Suppressor macrophage treated with lipopolysaccharide for 1 hour (primary cell): ENCODE measurements around the gene GM2A.

Experiments
- DNase-seq, 3 donors: peaks; one replicate each; pipeline ENCODE4 v3.0.0-alpha.2; 2020 to 2022

GM2A gene

DNA sequence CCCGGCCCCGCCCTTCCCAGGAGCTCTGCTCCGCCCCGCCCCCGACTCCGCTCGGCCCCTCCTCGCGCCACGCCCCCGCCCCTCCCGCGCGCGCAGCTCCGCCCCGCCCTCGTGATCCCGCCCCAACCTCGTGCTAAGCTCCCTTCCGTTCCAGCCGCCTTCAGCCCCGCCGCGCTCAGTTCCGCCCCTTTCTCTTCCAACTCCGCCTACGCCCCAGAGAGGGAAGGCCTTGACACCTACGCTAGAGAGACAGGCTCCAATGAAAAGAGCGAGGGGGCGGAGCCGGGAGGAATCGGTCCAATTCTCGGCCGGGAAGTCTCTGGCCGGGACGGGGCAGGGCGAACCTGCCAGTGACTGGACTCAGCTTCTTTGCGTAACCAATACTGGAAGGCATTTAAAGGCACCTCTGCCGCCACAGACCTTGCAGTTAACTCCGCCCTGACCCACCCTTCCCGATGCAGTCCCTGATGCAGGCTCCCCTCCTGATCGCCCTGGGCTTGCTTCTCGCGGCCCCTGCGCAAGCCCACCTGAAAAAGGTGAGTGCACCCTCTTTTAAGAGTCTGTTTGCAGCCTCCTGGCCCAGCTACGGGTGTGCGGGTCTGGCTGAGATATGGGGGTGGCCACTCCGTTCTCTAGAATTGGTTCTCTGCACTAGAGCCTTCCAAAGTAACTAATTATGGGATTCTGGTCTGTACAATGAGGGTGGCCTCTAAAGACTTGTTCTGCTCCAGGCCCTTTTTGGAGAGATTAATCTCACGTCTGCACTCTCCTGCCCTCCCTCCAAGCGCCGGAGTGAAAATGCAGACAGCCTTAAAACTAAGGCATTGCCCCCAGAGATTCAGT is at the start of gene GM2A:
Gene GM2A, plus strand, starts transcription at position 424 of the 843 bp plus-strand sequence. Its CDS starts 32 bp downstream, at position 456.
- peak; percentile 100 for DNase-seq

DNA sequence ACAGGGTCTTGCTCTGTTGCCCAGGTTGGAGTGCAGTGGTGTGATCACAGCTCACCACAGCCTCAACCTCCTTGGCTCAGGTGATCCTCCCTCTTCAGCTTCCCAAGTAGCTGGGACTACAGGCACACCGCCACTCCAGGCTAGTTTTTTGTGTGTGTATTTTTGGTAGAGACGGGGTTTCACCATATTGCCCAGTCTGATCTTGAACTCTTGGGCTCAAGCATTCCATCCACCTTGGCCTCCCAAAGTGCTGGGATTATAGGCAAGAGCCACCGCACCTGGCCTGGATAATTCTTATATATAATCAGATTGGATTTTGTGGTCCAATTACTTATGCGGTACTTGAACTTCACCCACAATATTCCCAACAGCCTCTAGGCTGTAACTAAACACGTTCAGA is 48.9 kb upstream of the GM2A start:
- no peak for DNase-seq

DNA sequence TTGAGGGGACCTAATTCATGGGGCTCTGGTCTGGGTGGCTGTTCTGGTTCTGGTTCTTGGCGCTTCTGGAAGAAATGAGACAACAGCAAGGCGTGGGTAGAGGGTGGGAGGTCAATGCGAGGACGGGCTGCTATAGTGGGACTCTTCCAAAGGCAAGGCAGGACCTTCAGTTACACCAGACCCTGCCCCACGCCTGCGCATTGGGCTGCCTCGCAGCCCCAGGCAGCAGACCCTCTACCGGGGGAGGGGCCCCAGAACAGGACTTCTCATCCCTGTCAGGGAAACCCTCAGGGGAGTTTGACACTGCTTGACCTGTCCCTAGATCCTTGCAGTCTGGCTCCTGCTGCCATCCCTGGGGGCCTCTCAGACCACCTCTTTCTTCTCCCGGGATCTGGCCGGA is 47.6 kb upstream of the GM2A start:
- no peak for DNase-seq

DNA sequence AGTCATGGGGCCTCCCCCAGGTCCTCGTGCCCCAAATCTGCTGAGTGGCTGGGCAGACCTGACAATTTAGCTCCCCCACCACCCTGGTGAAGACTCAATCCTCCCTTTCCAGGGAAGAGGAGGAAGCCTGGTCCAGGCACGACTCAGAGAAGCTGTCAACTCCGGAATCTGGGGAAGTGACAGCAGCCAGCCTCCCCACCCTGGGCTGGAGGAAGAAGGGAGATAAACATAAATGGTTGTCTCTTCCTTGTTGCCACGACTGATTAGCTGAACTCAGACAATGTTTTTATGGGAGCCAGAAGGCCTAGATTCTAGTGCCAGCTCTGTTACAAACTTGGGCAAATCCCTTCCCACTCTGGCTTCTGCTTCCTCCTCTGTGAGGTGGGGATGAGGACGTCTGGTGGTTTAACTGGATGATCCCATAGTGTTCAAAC is 44.5 kb upstream of the GM2A start:
- peak; percentile 79 to 80 (median 79) for DNase-seq

DNA sequence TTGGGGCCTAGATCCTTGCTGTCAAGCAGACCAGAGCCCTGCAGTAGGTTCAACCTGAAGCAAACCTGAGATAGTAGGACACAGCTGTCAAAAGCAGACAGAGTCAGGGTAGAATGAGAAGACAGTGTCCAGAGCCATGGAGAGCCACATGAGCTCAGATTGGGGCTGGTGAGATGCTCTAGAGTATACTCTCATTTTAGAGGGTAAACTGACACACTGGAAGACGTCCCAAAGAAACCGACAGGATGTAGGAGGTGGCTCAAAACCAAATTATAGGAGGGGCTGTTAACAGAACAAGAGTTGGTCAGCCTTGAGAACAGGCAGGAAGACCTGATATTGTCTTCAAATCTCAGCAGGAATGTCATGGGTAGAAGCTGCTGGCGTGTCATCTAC is 40.6 kb upstream of the GM2A start:
- no peak for DNase-seq

DNA sequence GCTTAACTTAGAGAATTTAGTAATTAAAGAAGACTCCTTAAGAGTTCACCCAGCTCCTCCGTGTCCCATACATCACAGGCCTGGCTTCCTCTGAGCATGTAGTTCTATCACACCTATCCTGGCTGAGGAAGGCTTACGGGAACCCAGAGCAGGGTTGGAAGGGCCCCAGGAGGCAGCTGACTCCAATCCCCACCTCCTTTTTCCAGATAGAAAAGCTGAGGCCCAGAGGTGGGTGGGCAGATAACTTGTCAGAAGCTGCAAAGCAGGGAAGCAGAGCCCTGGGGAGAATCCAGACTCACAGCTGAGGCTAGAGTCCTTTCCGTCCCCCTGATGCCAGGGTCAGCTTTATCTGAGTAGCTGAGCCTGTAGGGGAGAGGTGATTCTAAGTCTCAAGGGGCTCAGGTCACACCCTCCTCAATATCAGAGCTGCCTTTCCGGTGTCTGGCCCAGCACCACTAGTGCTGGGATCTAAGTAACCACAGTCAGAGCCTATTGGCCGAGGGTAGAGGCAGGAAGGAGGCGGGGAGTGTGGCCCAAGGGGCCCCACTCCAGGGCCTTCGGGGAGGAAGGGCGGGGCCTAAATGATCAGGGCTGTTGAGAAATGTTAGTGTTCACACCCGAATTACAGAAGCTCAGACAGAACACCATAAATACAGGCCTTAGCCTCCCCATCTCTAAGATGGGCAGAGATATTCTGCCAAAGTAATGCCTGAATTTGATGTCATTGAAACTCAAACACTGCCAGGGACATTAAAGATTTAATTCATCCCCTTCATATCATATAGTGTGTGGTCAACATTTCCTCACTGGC is 39.0 kb upstream of the GM2A start:
- DNase-seq = peak; percentile 82 to 90 (median 85)

DNA sequence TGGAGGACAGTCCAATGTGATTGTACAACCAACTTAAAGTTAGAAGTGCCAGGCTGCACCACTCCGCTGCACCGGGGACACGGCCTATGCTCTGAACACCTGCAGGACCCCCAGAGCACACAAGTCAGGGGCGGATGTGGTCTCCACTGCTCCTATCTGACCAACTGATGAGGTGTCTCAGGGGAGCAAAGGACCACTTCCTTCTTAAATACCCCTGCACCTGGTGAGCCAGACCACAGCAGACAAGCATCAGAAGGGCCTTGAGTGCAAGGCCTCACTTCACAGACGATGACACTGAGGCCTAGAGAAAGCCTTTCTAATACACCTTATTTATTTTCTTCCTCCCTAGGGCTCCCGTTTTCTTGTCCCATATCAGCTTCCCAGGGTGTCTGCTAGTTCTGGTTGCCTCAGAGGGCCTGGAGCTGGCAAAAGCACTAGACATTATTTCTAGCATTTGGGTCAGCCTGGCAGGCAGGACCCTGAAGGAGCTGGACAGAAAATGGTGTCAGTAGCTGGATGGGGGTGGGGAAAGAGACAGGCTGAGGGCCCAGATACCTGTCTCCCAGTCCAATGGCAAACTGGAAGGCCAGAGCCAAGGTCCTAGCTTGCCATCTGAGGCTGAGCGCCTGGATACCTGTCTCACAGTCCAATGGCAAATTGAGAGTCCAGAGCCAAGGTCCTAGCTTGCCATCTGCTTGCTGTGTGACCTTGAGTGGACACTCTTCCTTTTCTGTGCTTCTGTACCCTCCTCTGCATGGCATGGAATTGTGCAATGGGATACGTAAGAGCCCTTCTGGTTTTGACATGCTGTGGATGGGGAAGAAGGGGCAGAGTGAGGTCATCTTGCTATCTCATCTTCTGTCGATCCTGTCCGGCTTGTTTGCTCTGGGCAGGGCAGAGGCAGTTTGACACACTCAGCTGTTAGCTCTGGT is 38.1 kb upstream of the GM2A start:
- DNase-seq = peak; percentile 90 to 95 (median 94)

DNA sequence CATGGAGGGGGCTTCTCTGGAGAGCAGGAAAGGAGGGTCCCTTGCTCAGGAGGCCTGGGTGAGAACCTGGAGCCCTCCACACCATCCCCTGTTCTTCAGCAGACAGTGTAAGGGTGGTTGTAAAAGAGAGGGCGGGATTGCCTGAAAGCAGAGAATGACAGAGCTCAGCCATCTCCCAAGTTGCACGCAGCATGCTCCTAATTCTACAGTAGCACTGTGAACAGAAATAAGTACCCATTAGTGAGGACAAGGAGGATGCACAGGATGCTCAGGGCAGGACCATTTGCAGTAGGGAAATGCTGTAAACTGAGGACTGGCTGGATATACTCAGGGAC is 37.5 kb upstream of the GM2A start:
- no peak for DNase-seq

DNA sequence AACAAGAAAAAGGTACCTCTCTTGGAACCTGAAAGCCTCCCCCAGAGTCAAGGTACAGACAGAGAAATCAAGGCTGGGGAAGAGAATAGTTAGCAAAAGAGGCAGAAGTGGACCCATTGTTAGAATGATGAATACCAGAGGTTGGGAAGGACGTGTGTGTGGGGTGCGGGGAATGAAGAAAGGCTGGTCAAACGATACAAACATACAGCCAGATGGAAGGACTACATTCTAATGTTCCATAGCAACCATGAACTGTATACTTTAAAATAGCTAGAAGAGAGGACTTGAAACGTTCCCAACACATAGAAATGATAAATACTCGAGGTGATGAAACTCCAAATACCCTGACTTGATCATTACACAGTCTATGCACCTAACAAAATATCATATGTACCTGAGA is 36.2 kb upstream of the GM2A start:
- DNase-seq = no peak

DNA sequence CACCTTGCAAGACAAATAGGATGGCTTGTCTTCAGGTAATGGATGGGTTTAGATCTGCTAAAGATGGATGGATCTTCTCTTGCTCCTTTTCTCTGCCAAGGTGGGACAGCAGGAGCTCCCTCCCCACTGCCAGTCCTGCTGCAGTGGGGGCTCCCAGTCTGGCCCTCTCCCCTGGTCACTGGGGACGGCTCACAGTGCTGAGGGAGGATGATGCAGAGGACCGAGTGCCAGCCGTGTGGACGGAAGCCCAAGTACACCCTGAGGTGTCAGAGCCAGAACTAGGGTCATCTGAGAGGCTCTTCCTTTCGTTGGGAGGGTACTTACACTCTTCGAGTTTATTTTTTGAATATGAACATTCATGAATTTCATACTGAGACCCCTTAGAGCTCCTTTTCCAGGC is 34.8 kb upstream of the GM2A start:
- DNase-seq = no peak

DNA sequence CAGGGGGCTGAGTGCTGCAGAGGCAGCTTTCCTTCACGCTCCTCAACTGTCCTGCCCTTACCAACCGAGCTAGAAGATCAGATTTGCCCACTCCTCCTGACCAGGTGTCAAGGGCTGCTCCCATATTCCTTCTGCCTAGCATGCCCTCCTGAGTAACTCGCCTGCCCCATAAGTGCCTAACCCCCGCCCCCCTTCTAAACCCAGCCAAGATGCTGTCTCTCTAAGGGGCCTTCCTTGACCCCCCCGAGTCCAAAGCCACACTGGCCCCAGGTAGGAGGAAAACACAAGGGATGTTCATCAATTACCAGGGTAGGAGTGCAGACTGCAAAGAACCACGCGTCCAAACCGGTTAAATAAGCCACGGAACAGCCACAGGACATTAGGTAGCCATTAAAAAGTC is 33.8 kb upstream of the GM2A start:
- DNase-seq = no peak

DNA sequence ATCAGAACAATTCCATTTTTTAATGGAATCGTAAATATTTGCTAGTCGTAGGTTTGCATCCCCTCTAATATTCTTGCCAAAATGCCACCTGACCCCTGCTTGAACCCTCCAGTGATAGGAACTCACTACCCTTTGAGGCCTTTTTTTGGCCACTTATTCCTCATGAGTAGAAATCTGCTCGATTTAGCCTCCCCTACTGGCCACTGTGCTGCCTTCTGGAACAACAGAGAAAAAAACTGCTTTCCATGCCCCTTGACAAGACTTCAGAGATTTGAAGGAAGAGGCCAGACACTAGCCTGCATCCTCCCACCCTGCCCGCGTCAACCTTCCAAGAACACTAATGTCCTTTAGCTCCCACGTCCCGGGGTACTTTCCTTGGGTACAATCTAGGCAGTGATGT is 33.2 kb upstream of the GM2A start:
- no peak for DNase-seq

DNA sequence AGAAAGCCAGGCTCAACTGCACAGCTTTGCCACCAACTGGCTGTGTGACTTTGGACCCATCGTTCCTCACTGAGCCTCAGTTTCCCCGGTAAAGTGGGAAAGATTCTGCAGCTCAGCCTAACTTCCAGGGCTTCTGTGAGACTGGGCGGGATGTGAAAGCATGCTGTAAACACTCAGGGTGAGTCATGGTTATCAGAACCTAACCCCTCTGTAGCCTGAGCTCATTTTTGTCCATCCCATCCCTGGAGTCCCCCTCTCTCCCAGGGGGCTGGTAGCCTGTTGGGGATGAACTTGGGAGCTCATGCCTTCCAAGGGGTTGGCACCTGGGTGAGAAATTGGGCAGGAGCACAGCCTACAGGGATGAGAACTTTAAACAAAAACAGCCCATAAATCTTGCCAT is 31.4 kb upstream of the GM2A start:
- DNase-seq = peak in 2 of 3 donors; percentile 21 to 29

DNA sequence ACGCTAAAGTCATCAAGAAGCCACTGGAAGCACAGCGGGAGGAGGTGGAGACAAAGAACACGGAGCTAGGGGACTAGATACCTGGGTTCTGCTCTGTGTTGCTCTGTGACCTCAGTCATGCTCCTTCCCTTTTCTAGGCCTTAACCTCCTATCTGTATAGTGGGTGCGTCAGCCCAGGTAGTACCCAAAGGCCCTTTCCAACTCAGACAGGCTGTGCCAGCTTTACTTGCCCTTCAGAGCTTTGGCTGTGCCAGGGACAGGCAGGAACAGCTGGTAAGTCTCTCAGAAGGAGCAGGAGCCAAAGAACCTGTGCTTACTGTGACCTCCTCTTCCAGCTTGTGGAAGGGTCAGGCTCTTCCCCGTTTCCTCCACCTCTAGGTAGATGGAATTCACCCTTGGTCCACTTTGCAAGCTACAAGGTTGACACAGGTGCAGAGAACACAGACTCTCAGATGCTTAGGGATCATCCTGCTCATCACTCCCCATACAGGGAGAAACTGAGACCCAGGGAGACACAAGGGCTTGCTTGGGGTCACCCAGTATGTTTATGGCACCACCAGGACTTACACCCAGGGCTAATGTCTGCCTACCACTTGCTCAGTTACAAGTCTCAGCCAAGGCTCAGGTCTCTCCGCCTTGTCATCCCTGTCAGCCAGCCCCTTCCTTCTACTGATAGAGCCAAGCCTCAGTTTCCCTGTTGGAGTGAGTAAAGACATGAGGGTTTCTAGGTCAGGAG is 30.8 kb upstream of the GM2A start:
- DNase-seq = no peak

DNA sequence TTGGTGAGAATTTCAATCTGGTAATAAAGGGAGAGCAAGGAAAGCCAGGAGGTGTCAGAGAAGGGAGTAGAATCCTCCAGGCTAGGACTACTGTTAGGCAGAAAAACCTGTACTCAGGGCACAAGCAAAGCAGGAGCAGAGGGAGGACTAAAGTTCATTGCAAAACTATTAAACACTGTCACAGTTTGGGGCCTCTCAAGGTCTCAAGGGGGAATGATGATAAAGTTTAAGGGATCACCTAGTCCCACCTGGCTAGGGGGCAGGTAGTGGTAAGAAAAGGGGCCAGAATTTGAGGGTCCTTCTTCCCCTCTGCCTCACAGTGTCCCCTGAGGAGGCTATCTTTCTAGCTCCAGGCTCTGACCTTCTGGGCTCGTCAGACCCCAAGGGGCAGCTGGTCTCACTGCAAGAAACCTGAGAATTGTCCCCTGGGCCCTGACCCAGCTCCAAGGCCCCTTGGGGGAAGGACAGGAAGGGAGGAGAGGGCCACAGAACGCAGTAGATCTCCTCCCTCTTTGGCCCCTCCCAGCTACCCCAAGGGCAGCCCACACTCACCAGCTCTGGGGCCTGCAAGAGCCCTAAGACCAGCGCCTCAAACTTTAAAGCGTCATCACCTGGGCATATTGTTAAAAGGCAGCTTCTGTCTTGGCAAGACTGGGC is 30.1 kb upstream of the GM2A start:
- DNase-seq = peak in 2 of 3 donors; percentile 29 to 37

DNA sequence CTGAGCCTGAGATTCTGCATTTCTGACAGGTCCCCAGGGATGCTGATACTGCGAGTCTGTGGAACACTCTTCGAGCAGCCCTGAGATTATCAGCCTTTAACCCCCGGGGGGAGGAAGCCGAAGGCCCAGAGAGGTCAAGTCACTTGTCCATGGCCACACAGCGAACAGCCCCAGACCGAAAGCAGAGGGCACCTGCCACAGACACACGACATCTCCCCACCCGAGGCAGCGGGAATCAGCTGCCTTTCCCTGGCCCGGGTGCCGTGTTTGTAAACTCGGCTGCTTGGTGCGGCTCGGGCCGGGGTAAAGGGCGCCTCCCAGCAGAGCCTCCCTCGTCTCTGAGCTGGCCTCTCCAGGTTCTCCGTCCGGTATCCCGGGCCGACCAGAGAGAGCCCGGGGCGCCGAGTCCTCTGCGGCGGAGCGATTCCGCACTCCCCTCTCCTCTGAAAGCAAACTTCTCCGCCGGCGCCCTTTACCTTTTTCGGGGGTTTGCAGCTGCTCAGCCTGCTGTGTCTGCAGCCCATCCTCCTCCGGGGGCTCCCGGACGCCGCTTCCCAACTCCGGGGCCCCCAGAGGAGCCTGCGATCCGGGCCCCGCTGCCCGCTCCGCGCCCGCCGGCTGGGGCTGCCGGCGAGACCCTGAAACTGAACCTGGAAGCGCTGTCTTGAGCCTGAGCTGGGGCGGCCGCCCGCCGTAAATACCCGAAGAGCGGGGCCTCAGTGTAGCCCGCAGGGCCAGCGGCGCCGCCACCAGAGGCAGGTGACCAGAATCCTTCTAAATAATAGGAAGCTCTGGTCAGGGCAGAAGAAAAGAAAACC is 29.3 kb upstream of the GM2A start, which contains the start of gene CCDC69:
Gene CCDC69, minus strand, starts transcription at position 646 of the 818 bp plus-strand sequence. Its CDS starts 122 bp downstream, at position 524.
- peak; percentile 74 to 89 (median 80) for DNase-seq

DNA sequence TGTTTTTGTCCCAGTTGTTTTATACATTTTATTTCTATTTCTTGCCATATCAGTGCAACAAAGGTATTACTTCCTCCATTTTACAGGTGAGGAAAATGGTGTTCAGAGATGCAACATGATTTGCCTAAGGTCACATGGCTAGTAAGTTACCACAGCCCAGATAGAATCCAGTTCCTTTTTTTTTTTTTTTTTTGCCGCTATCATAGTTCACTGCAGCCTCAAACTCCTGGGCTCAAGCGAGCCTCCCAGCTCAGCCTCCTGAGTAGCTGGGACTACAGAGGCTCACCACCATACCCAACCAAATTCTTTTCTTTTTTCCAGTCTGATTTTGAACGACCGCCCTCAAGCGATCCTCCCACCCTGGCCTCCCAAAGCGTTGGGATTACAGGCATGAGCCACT is 28.6 kb upstream of the GM2A start:
- peak in 1 of 3 donors; percentile 28 for DNase-seq

DNA sequence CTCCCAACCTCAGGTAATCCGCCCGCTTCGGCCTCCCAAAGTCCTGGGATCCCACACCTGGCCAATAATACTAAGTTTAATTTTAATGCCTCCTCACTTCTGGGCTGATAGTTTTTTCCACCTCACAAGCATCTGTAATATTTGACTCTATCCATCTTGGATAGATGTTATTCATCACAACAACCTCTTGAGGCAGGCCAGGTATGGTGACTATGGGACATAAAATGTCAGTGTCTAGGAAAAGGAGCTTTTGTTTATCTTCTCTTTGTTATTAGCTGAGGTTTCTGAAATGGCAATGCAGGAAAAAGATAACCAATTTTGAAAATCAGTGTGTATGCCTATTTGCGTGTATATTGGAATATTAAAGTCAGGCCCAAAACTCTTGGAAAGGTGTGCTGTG is 27.9 kb upstream of the GM2A start:
- no peak for DNase-seq

DNA sequence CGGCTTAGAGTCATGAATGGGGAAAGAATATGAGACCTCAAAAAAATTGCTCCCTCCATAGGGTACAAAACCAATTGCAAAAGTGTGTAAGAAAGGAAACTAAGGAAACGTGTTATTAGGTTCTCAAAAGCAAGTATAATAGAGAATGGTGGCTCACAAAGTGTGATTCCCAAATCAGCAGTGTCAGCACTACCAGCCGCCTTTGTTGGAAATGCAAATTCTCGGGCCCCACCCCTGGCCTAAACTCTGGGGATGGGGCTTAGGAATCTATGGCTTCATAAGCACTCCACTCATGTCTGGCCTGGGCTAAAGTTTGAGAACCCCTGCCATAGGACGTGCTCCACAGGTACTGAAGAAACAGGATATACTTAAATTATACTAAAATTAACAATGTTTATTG is 27.5 kb upstream of the GM2A start:
- DNase-seq = no peak

DNA sequence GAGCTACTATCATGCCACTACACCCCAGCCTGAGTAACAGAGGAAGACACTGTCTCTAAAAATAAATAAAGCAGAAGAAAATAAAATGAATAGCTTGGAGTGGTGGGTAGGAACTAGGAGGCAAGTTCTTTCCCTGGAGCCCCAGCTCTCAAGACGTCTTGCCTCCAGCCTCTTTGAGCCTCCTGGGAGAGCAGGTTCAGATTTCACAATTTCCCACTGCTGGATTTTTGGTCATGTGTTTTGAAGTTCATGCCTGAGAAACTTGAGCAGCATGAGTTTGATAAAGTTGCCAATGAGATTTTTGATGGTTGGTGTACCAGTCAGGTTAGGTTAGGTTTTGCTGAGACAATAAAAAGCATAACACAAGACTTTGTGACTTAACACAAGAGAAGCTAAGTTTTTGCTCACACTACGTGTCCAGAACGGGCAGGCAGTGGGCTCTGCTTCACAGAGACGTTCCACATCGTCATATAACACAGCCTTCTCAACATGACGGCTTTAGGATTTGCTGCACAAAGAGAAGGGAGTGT is 25.0 kb upstream of the GM2A start:
- DNase-seq = no peak
